ENCODE results near the gene SMURF2. TPM values are rescaled to one million over a fixed set of nuclear protein-coding genes. Genes with fewer than 3 reads are reported as not detected.

SMURF2 gene
- total and polyA plus RNA-seq, 9 of the 15 experiments (the other 6 are each of a cell fraction or from before 2014, with no cell fraction given): 3.8 to 22.0 (median 14.8) TPM

DNA sequence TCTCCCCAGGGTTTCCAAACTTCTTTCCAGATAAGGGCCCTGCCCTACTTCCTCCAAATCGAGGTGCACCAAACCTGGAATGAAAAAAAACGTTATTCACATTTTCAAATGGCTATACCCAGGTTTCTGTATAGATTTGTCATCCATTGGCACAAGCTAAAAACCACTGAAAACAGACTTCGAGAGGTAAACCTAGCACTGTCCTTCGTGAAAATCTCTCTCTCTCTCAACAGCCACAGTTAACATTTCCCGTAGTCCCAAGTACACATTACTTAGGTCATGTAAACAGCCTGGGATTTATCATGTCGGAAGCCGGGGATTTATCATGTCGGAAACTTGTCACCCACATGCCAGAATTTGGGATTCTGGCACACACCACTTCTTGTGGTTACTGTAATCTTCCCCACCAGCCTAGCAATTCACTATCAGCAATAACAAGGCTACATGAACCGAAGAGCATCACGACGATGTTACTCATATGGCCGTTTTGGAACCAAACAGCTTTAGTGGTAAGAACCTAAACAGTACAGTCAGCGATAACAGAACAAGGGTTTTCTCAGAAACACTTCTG is 157.3 kb downstream of the SMURF2 start (continued):
- TF ChIP-seq KDM2B (CRISPR knock-in tag; IDR thresholded peaks at IDR 0.05) (no peak), HNRNPL (IDR thresholded peaks at IDR 0.05; ENCODE audit: low read depth, low read length) (no peak; the same call in 1 of the 2 replicates), SIRT6 (IDR thresholded peaks at IDR 0.05; ENCODE audit: low read depth, low read length) (no peak), HDAC6 (IDR thresholded peaks at IDR 0.05; ENCODE audit: low read depth, low read length) (no peak), KHSRP (IDR thresholded peaks at IDR 0.05) (no peak), KLF13 (tag; IDR thresholded peaks at IDR 0.05; ENCODE audit: borderline replicate concordance, low read depth) (no peak), NFATC3 (IDR thresholded peaks at IDR 0.05) (no peak), RHOXF2B (CRISPR knock-in tag; conservative IDR thresholded peaks at IDR 0.05) (no peak)
- TF ChIP-seq, protein P1, sequence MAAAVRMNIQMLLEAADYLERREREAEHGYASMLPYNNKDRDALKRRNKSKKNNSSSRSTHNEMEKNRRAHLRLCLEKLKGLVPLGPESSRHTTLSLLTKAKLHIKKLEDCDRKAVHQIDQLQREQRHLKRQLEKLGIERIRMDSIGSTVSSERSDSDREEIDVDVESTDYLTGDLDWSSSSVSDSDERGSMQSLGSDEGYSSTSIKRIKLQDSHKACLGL (CRISPR knock-in tag; IDR thresholded peaks at IDR 0.05; ENCODE audit: borderline replicate concordance, poor library complexity, severe bottlenecking): no peak
- TF ChIP-seq, protein P2, sequence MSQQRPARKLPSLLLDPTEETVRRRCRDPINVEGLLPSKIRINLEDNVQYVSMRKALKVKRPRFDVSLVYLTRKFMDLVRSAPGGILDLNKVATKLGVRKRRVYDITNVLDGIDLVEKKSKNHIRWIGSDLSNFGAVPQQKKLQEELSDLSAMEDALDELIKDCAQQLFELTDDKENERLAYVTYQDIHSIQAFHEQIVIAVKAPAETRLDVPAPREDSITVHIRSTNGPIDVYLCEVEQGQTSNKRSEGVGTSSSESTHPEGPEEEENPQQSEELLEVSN (IDR thresholded peaks at IDR 0.05; ENCODE audit: borderline replicate concordance in 1 of 2, extremely low read depth in 1 of 2, insufficient read depth in 1 of 2, insufficient read length in 1 of 2, low read depth in 1 of 2, low read length in 1 of 2, poor library complexity in 1 of 2, severe bottlenecking in 1 of 2): no peak
- TF ChIP-seq, protein P3, sequence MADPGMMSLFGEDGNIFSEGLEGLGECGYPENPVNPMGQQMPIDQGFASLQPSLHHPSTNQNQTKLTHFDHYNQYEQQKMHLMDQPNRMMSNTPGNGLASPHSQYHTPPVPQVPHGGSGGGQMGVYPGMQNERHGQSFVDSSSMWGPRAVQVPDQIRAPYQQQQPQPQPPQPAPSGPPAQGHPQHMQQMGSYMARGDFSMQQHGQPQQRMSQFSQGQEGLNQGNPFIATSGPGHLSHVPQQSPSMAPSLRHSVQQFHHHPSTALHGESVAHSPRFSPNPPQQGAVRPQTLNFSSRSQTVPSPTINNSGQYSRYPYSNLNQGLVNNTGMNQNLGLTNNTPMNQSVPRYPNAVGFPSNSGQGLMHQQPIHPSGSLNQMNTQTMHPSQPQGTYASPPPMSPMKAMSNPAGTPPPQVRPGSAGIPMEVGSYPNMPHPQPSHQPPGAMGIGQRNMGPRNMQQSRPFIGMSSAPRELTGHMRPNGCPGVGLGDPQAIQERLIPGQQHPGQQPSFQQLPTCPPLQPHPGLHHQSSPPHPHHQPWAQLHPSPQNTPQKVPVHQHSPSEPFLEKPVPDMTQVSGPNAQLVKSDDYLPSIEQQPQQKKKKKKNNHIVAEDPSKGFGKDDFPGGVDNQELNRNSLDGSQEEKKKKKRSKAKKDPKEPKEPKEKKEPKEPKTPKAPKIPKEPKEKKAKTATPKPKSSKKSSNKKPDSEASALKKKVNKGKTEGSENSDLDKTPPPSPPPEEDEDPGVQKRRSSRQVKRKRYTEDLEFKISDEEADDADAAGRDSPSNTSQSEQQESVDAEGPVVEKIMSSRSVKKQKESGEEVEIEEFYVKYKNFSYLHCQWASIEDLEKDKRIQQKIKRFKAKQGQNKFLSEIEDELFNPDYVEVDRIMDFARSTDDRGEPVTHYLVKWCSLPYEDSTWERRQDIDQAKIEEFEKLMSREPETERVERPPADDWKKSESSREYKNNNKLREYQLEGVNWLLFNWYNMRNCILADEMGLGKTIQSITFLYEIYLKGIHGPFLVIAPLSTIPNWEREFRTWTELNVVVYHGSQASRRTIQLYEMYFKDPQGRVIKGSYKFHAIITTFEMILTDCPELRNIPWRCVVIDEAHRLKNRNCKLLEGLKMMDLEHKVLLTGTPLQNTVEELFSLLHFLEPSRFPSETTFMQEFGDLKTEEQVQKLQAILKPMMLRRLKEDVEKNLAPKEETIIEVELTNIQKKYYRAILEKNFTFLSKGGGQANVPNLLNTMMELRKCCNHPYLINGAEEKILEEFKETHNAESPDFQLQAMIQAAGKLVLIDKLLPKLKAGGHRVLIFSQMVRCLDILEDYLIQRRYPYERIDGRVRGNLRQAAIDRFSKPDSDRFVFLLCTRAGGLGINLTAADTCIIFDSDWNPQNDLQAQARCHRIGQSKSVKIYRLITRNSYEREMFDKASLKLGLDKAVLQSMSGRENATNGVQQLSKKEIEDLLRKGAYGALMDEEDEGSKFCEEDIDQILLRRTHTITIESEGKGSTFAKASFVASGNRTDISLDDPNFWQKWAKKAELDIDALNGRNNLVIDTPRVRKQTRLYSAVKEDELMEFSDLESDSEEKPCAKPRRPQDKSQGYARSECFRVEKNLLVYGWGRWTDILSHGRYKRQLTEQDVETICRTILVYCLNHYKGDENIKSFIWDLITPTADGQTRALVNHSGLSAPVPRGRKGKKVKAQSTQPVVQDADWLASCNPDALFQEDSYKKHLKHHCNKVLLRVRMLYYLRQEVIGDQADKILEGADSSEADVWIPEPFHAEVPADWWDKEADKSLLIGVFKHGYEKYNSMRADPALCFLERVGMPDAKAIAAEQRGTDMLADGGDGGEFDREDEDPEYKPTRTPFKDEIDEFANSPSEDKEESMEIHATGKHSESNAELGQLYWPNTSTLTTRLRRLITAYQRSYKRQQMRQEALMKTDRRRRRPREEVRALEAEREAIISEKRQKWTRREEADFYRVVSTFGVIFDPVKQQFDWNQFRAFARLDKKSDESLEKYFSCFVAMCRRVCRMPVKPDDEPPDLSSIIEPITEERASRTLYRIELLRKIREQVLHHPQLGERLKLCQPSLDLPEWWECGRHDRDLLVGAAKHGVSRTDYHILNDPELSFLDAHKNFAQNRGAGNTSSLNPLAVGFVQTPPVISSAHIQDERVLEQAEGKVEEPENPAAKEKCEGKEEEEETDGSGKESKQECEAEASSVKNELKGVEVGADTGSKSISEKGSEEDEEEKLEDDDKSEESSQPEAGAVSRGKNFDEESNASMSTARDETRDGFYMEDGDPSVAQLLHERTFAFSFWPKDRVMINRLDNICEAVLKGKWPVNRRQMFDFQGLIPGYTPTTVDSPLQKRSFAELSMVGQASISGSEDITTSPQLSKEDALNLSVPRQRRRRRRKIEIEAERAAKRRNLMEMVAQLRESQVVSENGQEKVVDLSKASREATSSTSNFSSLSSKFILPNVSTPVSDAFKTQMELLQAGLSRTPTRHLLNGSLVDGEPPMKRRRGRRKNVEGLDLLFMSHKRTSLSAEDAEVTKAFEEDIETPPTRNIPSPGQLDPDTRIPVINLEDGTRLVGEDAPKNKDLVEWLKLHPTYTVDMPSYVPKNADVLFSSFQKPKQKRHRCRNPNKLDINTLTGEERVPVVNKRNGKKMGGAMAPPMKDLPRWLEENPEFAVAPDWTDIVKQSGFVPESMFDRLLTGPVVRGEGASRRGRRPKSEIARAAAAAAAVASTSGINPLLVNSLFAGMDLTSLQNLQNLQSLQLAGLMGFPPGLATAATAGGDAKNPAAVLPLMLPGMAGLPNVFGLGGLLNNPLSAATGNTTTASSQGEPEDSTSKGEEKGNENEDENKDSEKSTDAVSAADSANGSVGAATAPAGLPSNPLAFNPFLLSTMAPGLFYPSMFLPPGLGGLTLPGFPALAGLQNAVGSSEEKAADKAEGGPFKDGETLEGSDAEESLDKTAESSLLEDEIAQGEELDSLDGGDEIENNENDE (IDR thresholded peaks at IDR 0.05; ENCODE audit: low read depth, low read length): no peak
- TF ChIP-seq, protein P4, sequence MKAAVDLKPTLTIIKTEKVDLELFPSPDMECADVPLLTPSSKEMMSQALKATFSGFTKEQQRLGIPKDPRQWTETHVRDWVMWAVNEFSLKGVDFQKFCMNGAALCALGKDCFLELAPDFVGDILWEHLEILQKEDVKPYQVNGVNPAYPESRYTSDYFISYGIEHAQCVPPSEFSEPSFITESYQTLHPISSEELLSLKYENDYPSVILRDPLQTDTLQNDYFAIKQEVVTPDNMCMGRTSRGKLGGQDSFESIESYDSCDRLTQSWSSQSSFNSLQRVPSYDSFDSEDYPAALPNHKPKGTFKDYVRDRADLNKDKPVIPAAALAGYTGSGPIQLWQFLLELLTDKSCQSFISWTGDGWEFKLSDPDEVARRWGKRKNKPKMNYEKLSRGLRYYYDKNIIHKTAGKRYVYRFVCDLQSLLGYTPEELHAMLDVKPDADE (conservative IDR thresholded peaks at IDR 0.05; ENCODE audit: control insufficient read depth, low read depth, low read length): no peak

Data from K562 (cell line).